GM19351 (cell line): Measurements from ENCODE around the gene RPTOR.
"Not testable (repeated sequence)": the region's sequence is repeated elsewhere in the genome, so short reads cannot be mapped to it uniquely, and the experiment has no call there.

Experiments
- ATAC-seq: cut with Tn5 transposase; IDR thresholded peaks from one replicate; pipeline ENCODE4 v1.9.1; 2021; ENCODE audit warnings: mild to moderate bottlenecking, moderate library complexity; ENCODE audit not compliant: unreplicated experiment

RPTOR gene

DNA sequence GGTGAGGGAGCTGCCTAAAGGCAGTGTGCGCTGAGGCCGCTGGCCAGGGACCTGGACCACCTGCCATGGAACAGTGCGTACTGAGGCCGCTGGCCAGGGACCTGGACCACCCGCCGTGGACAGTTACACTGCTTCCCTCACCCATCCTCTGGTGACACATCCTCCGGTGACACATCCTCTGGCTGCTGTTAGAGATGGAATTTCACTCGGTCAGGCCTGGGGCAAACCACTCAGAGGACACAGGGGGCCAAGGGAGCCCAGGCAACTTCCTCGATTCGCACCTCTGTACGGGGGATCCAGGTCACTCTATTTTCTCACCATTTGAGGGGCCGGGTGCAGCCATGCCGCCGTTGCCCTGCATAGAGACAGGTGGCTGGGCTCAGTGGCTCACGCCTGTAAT, 32.4 kb upstream of the RPTOR start:
- ATAC-seq: no peak

DNA sequence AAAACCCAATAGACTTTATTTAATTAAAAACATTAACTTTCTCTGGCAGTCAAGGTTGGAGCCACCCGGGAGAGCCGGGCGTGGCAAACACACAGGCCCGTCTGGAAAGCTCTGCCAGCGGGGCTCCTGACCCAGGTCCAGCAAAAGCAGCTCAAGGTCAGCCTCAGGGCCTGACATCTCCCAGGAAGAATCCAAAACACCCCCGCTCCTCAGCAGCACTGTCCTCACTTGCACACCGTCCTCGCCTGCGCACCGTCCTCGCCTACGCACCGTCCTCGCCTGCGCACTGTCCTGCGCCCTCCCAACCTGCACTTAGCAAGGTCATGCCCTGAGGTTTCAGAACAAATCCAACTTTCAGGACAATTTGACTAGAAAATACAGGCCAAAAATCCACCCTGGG, 31.4 kb upstream of the RPTOR start:
- no peak for ATAC-seq

DNA sequence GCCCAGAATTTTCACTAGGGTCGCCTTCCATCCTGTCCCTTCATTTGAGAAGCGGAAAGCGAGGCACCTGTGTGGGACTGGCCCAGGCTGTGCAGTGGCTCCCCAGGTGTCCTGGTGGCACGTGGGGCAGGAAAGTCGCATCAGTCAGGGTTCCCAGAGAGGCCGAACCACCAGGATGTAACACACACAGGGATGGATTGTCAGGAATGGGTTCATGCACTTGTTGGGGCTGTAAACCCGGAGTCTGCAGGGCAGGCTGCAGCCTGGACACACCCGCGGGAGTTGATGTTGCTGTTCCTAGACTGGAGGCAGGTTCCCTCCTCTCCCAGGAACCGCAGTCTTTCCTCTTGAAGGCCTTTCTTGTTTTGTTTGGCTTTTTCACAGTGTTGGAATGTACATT, 30.7 kb upstream of the RPTOR start:
- no peak for ATAC-seq

DNA sequence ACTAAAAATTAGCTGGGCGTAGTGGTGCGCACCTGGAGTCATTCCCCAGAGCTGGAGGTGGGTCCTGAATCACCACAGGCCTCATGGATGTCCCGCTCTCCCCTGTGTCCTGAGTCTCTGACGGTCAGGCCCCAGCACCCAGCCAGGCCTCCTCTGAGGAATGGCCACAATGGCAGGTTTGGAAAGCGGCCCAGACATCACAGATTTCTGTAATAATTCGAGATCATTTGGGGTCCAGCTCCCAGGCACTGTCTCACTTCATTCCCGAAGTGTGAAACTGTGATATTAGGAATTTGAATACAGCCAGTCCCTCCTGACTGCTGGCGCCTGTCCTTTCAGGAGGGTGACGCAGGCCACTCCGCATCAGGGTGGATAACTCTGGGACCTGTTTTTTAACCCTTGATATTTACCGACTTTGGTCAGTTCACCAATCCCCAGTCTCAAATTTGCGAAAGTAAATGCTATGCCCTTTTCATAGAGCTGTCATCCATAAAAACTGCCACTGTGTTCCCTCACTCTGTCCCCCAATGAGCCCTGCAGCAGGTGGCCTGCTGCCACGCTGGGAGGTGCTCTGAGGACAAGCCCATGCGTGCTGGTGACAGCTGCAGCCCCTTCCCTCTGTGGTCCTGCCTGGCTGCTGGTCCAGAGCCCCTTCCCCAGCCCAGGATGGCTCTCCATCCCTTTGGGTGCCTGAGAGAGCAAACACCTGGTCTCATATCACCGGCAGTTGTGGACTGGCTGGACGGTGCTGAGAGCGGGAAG, 28.3 kb upstream of the RPTOR start:
- ATAC-seq: no peak

DNA sequence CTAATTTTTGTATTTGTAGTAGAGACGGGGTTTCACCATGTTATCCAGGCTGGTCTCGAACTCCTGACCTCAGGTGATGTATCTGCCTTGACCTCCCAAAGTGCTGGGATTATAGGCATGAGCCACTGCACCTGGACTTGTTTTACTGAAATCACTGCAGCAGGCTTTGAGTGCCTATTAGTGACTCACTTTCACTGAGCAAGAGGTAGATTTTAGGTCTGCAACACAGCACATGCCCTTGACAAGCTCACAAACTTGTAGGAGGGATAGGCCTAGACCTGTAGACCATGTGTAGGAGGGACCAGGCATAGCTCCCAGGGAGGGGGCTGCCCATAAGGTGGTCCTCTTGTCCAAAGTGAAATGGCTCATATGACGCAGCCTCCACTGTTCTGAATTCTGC, 27.0 kb upstream of the RPTOR start:
- ATAC-seq: no peak

DNA sequence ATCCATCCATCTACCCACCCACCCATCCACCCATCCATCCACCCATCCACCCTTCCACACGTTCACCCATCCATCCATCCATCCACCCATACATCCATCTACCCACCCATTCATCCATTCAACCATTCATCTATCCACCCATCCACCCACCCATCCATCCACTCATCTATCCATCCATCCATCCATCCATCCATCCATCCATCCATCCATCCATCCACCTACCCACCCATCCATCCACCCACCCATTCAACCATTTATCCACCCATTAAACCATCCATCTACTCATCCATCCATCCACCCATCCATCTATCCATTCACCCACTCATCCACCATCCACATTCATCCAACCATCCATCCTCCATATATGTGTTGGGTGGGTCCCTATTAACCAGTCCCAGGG, 26.2 kb upstream of the RPTOR start:
- ATAC-seq: no peak

- ATAC-seq: no peak
Measured at GRCh38 chr17:80519091-80519781, 25.4 kb upstream of the RPTOR start.

DNA sequence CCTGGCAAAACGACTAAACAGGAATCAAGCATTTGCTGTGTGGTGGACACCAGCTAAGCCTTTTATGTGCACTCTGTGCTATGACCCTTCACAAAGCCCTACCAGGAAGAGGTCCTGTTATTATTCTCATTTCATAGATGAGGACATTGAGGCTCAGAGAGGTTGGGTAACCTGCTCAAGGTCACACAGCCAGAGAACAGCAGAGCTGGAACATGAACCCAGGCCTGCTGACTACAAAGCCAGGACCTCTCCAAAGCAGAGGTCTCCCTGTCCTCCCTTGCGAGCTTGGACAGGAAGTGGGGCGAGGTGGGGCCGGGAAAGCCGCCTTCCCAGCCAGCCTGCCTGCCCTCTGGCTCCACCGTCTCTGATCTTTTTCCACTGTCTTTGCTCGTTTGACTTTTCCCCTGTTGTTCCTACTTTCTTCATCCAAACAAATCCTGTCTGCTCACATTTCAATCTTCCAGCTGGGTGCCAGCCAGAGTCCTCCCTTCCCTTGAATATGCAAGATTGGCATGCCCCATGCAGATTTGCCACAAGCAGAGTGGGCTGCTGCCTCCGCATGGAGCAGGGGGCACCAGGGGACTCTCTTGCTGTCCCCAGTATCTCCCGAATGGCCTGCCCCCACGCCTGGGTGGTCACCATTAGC, 23.7 kb upstream of the RPTOR start:
- no peak for ATAC-seq

- ATAC-seq: no peak
Measured at GRCh38 chr17:80523054-80523744, 21.4 kb upstream of the RPTOR start.

DNA sequence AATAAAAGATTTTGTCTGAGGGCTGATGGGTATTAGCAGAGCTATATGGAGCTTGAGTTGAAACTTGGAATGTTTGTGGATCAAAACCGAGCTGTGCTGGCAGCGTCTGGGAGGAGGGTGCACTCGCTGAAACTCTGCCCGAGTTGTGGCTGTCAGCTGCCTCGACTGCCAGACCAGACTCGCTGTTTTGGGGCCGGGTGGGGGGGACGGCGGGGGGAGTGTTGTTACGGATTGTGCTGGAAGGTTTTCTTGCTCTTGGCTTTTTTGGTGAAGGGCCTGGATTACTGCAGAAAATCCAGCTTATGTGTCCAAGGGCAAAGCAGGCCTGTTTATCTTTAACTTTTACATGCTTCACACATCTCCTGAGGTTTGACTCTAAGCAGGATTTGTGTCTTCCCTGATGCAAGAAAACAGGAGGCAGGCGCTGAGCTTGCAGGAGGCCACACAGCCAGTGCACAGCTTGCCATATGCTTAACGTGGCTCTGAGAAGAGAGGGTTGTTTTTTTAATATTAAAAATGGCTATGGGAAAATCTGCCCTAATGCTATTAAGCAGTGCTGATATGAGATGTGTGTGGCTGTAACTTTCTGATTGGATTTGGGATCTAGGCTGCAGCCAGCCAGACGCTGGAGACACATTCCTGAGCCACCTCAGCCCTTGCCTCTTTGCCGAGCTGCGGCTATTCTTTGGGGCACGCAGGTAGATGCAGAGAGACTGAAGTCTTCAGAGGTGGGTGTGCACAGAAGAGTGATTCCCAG, 20.5 kb upstream of the RPTOR start:
- no peak for ATAC-seq

DNA sequence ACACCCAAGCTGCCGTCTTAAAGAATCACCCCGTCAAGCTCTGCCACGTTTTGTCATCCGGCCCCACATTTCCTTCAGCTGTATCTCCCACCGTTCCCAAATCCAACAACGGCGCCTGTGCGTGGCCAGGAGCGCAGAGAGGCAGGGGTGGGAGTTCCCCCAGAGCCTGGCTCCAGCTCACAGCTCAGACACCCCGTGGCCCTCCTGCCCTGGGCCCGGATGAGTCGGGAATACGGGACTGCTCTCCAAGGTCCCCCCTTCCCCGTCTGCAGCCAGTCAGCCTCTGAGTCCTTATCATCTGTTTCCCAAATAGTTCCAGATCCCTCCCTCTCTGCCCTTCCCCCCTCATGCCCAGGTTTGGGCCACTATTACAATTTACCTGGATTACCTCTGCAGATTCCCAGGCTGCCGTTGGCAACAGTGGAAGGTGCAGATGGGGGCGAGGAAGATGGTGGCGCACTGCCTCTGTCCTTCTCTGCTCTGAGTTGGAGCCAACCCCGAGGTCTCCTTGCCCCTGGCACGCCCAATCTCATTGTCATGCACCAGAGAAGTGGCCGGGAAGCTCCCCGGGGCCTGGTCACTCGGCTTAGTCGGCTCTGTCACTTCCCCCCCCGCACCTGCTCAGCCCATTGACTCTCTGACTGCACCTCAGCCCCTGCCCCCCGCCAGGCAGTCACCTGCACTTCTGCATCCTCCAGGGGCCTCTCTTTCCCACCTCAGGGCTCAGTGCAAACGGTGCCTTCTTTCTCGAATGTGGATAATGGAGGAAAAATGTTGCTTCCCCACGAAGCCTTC, 18.3 kb upstream of the RPTOR start:
- no peak for ATAC-seq

- ATAC-seq: no peak
Measured at GRCh38 chr17:80527016-80527645, 17.5 kb upstream of the RPTOR start.

DNA sequence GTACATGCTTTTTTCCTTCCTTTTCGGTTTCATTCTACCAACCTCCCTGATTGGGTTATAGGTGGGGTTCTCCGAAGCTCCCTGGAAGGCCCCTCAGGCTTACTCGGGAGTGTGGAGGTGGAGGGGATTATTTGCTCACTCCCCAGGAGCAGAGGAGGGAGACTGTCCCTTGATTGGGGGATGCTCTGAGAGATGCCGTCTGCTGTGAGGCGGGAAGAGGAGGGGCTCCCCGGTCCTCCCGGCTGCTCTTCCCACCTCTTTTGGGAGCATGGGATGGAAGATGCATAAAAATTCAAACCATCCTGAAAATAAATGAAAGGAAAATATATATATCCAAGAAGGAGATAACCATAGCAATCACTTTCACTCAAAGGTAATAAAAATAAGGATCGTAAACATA, 16.1 kb upstream of the RPTOR start:
- no peak for ATAC-seq

DNA sequence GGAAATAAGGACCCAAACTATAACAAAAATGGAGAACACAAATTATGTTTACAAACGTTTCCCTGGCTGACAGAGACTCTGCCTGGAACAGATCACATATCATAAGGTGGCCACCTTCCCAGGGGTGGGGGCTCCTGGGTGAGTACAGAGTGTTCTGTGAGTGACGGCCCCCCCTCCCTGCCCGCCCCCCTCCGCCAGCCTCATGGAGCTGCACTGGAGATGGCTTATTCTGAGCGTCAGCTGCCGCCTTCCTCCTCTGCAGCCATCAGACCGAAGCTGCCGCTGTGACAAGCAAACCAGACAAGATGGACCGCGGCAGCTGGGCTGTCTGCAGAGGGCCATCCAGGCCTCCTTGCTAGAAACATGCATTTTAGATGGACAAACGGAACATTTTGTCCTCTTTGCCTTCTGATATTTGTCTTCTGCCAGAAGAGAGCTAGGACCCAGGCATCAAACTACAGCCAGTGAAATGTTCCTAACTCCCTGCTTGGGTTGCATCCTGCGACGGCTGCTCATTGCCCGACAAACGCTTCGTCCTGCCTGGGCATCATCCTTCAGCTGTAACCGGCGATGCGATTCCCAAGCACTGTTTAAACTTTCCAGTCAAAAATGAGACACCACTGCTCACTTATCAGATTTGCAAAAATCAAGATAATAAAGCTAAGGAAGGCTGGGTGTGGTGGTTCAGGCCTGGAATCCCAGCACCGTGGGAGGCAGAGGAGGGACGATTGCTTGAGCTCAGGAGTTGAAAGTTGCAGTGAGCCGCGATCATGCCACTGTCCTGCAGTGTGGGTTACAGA, 15.3 kb upstream of the RPTOR start:
- ATAC-seq: no peak

- no peak for ATAC-seq
Measured at GRCh38 chr17:80529904-80530292, 14.7 kb upstream of the RPTOR start.

GRCh38 chr17:80531400-80531799, 13.2 kb upstream of the RPTOR start:
- no peak for ATAC-seq

DNA sequence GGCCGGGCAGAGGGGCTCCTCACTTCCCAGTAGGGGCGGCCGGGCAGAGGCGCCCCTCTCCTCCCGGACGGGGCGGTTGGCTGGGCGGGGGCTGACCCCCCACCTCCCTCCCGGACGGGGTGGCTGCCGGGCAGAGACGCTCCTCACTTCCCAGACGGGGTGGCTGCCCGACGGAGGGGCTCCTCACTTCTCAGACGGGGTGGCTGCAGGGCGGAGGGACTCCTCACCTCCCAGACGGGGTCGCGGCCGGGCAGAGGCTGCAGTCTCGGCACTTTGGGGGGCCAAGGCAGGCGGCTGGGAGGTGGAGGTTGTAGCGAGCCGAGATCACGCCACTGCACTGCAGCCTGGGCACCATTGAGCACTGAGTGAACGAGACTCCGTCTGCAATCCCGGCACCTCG, 7.3 kb upstream of the RPTOR start:
- not testable (repeated sequence) for ATAC-seq

DNA sequence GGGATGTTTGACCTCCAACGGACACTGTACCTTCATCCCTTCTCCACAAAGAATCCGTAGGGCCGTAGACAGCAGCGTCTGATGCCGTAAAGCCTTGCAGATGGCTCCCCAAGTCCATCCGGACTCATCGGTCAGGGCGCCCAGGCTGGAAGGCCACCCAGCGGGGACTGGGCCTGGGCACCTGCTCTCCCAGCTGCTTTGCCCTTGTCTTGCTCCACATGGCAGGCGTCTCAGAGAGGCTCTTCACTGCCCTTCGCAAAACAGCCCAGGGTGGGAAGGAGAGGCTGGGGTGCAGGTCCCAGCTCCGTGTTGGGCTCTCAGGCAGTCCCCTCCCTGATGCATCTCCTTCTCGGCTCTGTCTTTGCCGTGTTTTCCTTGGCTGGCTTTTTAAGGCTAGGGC, 6.2 kb upstream of the RPTOR start:
- ATAC-seq: no peak
